ENCODE measurements around the gene ANKS1A. TPM values are rescaled to one million over a fixed set of nuclear protein-coding genes. Genes with fewer than 3 reads are reported as not detected.

ANKS1A gene
- total RNA-seq, 4 donors from 2014 or later = 5.3 to 8.6 (median 7.0) TPM

DNA sequence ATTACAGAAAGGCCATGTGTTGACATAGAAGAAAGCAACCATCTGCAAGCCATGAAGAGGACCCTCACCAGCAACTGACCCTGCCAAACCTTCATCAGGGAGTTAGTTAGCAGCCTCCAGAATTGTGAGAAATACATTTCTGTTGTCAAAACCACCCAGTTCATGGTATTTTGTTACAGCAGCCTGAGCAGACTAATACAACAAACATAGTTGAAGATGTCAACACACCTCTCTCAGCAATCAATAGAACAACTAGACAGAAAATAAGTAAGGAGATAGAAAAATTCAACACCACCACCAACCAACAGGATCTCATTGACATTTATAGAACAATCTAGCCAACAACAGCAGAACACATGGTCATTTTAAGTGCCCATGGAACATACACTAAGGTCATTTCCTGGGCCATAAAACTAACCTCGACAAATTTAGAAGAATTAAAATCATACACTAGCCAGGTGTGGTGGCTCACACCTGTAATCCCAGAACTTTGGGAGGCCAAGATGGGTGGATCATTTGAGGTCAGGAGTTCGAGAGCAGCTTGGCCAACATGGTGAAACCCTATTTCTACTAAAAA is 219.3 kb downstream of the ANKS1A start:
- Histone ChIP-seq H3K27ac (no peak overlapping the region), H3K36me3 (no peaks in the 10 kb centered on the region), H3K4me3 (no peak overlapping the region), H3K27me3 (no peaks in the 10 kb centered on the region), H3K4me1 (no peaks in the 10 kb centered on the region), H3K9me3 (peaks cover 0 to 4% (median 0%) of the 10 kb centered on the region in 3 donors)
- TF ChIP-seq CTCF (IDR thresholded peaks at IDR 0.05 in 4 of 5, conservative IDR thresholded peaks at IDR 0.05 in 1 of 5) (no peak), POLR2A (IDR thresholded peaks at IDR 0.05) (no peak)
- in situ Hi-C loops (cut with MboI; ENCODE audit: low sequenced_read_pairs in 4 of 4) = no loop called here
- ATAC-seq (no peak), DNase-seq (no peak)
- intact Hi-C loops (cut with DNase I; ENCODE audit: low total_unique reads) = no loop called here

GRCh38 chr6:35120746-35121145 is 231.7 kb downstream of the ANKS1A start:
- H3K27ac ChIP-seq = no peak overlapping the region
- intact Hi-C loops (cut with DNase I; ENCODE audit: low total_unique reads) = no loop called here
- H3K4me3 ChIP-seq = no peak overlapping the region
- no peak for DNase-seq
- no peaks in the 10 kb centered on the region for H3K27me3 ChIP-seq
- peaks cover 0 to 4% (median 0%) of the 10 kb centered on the region in 3 donors for H3K9me3 ChIP-seq
- TF ChIP-seq POLR2A (IDR thresholded peaks at IDR 0.05) (no peak), CTCF (IDR thresholded peaks at IDR 0.05 in 4 of 5, conservative IDR thresholded peaks at IDR 0.05 in 1 of 5) (no peak)
- no peaks in the 10 kb centered on the region for H3K36me3 ChIP-seq
- in situ Hi-C loops (cut with MboI; ENCODE audit: low sequenced_read_pairs in 4 of 4) = no loop called here
- ATAC-seq = no peak
- H3K4me1 ChIP-seq = no peaks in the 10 kb centered on the region

DNA sequence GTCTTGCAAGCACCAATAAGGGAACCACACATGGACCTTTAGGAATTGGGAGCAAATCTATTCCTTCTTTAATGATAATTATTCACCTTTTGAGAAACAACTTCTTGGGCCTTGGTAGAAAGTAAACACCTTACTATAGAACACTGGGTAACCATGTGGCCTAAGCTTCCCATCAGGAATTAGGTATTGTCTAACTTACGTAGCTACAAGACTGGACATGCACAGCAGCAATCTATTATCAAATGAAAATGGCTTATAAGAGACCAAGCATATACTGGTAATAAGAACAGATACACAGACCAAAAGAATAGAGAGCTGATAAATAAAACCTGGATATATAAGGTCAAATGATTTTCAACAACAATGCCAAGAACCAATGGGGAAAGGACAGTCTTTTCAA is 235.3 kb downstream of the ANKS1A start:
- no peaks in the 10 kb centered on the region for H3K27me3 ChIP-seq
- no peaks in the 10 kb centered on the region for H3K36me3 ChIP-seq
- H3K4me3 ChIP-seq = no peak overlapping the region
- H3K4me1 ChIP-seq = no peaks in the 10 kb centered on the region
- TF ChIP-seq CTCF (IDR thresholded peaks at IDR 0.05 in 4 of 5, conservative IDR thresholded peaks at IDR 0.05 in 1 of 5) = no peak
- no peak for TF ChIP-seq POLR2A (IDR thresholded peaks at IDR 0.05)
- DNase-seq = no peak
- H3K9me3 ChIP-seq = peaks cover 0 to 4% (median 0%) of the 10 kb centered on the region in 3 donors
- in situ Hi-C loops (cut with MboI; ENCODE audit: low sequenced_read_pairs in 4 of 4) = no loop called here
- intact Hi-C loops (cut with DNase I; ENCODE audit: low total_unique reads) = no loop called here
- no peak for ATAC-seq
- H3K27ac ChIP-seq = no peak overlapping the region

- TF ChIP-seq CTCF (IDR thresholded peaks at IDR 0.05 in 4 of 5, conservative IDR thresholded peaks at IDR 0.05 in 1 of 5) = no peak
- TF ChIP-seq POLR2A (IDR thresholded peaks at IDR 0.05) = no peak
- Histone ChIP-seq H3K9me3 (peaks cover 0 to 2% (median 0%) of the 10 kb centered on the region in 3 donors), H3K36me3 (no peaks in the 10 kb centered on the region), H3K27me3 (no peaks in the 10 kb centered on the region), H3K27ac (no peak overlapping the region), H3K4me3 (no peak overlapping the region), H3K4me1 (no peaks in the 10 kb centered on the region)
- in situ Hi-C loops (cut with MboI; ENCODE audit: low sequenced_read_pairs in 4 of 4) (no loop called here), intact Hi-C loops (cut with DNase I; ENCODE audit: low total_unique reads) (no loop called here)
- ATAC-seq (no peak), DNase-seq (no peak)
Measured at GRCh38 chr6:35128042-35128441, 239.0 kb downstream of the ANKS1A start.

GRCh38 chr6:35128496-35128895 is 239.4 kb downstream of the ANKS1A start:
- DNase-seq (no peak), ATAC-seq (no peak)
- TF ChIP-seq CTCF (IDR thresholded peaks at IDR 0.05 in 4 of 5, conservative IDR thresholded peaks at IDR 0.05 in 1 of 5) = no peak
- no peak for TF ChIP-seq POLR2A (IDR thresholded peaks at IDR 0.05)
- Histone ChIP-seq H3K4me3 (no peak overlapping the region), H3K27me3 (no peaks in the 10 kb centered on the region), H3K9me3 (no peaks in the 10 kb centered on the region), H3K4me1 (no peaks in the 10 kb centered on the region), H3K36me3 (no peaks in the 10 kb centered on the region), H3K27ac (no peak overlapping the region)
- in situ Hi-C loops (cut with MboI; ENCODE audit: low sequenced_read_pairs in 4 of 4) = no loop called here
- intact Hi-C loops (cut with DNase I; ENCODE audit: low total_unique reads) = no loop called here
